ENCODE results near the gene SMAP1. TPM values are rescaled to one million over a fixed set of nuclear protein-coding genes. Genes with fewer than 3 reads are reported as not detected.
"Not testable (repeated sequence)": the region's sequence is repeated elsewhere in the genome, so short reads cannot be mapped to it uniquely, and the experiment has no call there.

Gene SMAP1
- total RNA-seq, 4 donors from 2014 or later = 16.6 to 29.4 (median 22.0) TPM

DNA sequence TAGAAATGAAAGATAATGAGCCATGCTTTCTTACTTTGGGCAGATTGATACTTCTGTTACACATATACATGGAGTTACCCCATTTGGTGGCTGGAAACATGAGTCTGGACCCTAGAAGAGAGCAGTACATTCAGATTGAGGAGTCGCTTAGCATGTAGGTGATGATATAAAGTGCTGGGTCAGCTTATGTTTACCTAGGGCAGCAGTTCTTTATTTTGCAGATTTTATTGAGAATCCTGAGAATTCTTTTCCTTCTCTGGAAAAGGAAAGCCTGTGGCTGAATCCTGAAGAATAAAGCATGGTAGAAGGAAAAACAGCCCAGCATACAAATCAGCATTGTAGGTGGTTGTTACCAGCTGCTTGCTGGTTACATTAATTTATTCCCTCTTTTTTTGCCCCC, 91.2 kb downstream of the SMAP1 start:
- TF ChIP-seq CTCF (IDR thresholded peaks at IDR 0.05) = no peak
- no peak for ATAC-seq (ENCODE audit: low FRiP score)
- no peak for DNase-seq (ENCODE audit: low spot score)

- ATAC-seq (ENCODE audit: low FRiP score) (no peak), DNase-seq (ENCODE audit: low spot score) (no peak)
- no peak for TF ChIP-seq CTCF (IDR thresholded peaks at IDR 0.05)
Observed at GRCh38 chr6:70763754-70764510, 96.2 kb downstream of the SMAP1 start.

GRCh38 chr6:70764706-70765105, 97.0 kb downstream of the SMAP1 start:
- TF ChIP-seq CTCF (IDR thresholded peaks at IDR 0.05) = no peak
- no peak for DNase-seq (ENCODE audit: low spot score)
- no peak for ATAC-seq (ENCODE audit: low FRiP score)

DNA sequence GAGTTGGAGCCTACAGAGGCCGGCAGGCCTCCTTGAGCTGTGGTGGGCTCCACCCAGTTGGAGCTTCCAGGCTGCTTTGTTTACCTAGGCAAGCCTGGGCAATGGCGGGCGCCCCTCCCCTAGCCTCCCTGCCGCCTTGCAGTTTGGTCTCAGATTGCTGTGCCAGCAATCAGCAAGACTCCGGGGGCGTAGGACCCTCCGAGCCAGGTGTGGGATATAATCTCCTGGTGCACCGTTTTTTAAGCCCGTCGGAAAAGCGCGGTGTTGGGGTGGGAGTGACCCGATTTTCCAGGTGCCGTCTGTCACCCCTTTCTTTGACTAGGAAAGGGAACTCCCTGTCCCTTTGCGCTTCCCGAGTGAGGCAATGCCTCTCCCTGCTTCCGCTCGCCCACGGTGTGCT, 103.7 kb downstream of the SMAP1 start:
- ATAC-seq (ENCODE audit: low FRiP score); DNase-seq (ENCODE audit: low spot score): not testable (repeated sequence)

GRCh38 chr6:70779934-70780333, 112.3 kb downstream of the SMAP1 start:
- ATAC-seq (ENCODE audit: low FRiP score) (no peak), DNase-seq (ENCODE audit: low spot score) (no peak)
- TF ChIP-seq CTCF (IDR thresholded peaks at IDR 0.05) = no peak

- no peak for DNase-seq (ENCODE audit: low spot score)
- no peak for ATAC-seq (ENCODE audit: low FRiP score)
- TF ChIP-seq CTCF (IDR thresholded peaks at IDR 0.05) = no peak
Observed at GRCh38 chr6:70790483-70791224, 123.0 kb downstream of the SMAP1 start.

- no peak for ATAC-seq (ENCODE audit: low FRiP score)
- DNase-seq (ENCODE audit: low spot score) = no peak
- TF ChIP-seq CTCF (IDR thresholded peaks at IDR 0.05) = no peak
Observed at GRCh38 chr6:70797625-70798024, 129.9 kb downstream of the SMAP1 start.

Measured in omental fat pad (tissue), 4 donors.